Lower leg skin (tissue), 3 donors: ENCODE data around the gene PRAMEF15.
"Not testable (repeated sequence)": the region's sequence is repeated elsewhere in the genome, so short reads cannot be mapped to it uniquely, and the experiment has no call there.

Experiments
- POLR2A ChIP-seq, 2 donors: fragments of 450-650 bp; IDR thresholded peaks; one replicate each; pipeline ENCODE4 v1.6.1; 2016 to 2017; ENCODE audit warnings: antibody characterized with exemption in 2 of 2, mild to moderate bottlenecking in 1 of 2, moderate library complexity in 1 of 2
- TF ChIP-seq, protein P1 (sequence below), 3 donors: fragments of 450-650 bp; IDR thresholded peaks; one replicate each; pipeline ENCODE4 v1.5.1; 2016; ENCODE audit warnings: antibody characterized with exemption in 3 of 3, mild to moderate bottlenecking in 3 of 3, moderate library complexity in 2 of 3

DNA sequence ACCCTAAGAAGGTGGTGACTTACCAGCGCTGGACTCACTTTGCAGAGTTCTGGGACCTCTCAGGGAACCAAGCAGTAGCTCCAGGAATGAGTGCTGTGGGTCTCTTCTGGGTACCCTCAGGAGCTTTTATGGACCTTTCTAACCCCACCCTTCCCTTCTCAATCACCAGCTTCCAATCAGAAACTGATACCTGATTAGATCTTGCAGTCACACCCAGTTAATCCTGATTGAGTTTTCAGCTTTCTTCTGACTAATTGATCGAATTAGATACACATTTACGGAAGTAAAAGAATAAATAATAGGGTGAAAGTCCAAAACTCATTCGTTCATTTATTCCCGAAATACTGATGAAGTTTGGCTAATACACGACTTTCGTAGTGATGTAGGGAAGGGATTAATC is 31.7 kb downstream of the PRAMEF15 start, which contains the start of gene PRAMEF14:
- TF ChIP-seq POLR2A (IDR thresholded peaks at IDR 0.05): not testable (repeated sequence)
- TF ChIP-seq, protein P1, sequence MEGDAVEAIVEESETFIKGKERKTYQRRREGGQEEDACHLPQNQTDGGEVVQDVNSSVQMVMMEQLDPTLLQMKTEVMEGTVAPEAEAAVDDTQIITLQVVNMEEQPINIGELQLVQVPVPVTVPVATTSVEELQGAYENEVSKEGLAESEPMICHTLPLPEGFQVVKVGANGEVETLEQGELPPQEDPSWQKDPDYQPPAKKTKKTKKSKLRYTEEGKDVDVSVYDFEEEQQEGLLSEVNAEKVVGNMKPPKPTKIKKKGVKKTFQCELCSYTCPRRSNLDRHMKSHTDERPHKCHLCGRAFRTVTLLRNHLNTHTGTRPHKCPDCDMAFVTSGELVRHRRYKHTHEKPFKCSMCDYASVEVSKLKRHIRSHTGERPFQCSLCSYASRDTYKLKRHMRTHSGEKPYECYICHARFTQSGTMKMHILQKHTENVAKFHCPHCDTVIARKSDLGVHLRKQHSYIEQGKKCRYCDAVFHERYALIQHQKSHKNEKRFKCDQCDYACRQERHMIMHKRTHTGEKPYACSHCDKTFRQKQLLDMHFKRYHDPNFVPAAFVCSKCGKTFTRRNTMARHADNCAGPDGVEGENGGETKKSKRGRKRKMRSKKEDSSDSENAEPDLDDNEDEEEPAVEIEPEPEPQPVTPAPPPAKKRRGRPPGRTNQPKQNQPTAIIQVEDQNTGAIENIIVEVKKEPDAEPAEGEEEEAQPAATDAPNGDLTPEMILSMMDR (IDR thresholded peaks at IDR 0.05): not testable (repeated sequence)
